ENCODE measurements around the gene CHPF2.

CHPF2 gene

DNA sequence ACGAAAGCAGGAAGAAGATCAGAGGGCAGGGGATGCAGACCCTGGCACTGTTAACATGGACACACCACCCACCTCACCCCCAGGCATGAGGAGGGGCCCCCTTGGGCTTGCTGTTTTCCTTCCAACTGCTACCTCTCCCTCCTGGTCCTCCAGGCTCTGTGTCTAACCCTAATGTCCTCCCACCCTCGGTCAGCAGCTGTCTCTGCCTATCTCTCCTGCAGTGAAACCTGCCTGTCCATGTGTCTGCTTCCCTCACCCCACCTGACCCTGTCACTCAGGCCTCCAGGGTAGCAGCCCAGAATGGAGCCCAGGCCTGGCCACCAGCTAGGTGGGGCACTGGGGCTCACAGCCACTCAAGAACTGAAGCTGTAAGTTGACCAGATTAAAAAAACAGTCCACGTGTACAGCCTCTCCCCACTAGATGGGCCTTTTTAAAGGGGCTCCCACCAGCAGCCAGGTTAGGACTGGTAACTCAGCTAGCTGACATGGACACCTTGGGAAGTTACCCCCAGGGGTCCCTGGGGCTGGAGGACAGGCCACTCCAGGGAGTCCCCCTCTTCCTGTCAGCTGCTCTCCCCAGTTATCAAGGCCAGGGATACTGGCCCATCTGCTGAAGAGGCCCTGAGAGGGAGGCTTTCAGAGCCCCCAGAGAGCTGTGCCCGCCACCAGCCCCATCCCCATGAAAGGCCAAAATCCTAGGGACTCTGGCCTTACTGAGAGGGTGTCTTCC is 14.7 kb downstream of the CHPF2 start:
- FAIRE-seq = no peak

GRCh38 chr7:151247611-151248345 is 15.5 kb downstream of the CHPF2 start:
- FAIRE-seq = no peak

DNA sequence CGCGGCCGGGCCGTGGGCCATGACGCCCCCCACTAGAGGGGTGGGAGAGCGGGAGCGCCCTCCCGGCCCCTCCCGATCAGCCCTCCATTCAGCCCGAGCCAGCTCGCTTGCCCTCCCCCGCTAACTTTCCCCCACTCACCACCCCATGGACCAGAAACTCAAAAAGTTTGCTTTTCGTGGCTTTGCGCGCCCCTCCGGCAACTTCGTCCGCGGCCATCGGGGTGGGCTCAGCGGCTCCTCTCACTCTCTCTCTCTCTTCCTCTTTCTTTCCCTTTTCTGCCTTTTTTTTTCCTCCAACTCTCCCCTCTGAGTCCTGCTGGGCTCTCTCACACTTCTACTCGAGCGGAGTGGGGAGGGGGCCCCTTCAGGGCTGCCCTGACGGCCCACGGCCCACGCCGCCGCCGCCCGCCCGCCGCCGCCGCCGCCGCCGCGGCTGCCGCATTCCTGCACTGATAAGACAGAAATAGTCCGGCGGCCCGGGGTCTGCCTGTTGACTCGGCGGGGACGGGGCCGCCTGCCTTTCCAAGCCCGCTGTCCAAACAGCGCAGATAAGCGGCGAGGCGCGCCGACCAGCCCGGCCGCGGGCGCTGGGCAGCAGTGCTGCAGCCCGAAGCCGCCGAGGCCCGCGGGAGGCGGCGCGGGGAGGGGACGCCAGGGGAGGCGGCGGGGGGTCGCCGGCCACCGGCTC is 16.2 kb downstream of the CHPF2 start, which contains the start of gene SMARCD3:
TSS of gene SMARCD3 (minus strand) at position 349 of the 688 bp plus-strand sequence. CDS start at position 217, 132 bp downstream.
- FAIRE-seq = no peak

DNA sequence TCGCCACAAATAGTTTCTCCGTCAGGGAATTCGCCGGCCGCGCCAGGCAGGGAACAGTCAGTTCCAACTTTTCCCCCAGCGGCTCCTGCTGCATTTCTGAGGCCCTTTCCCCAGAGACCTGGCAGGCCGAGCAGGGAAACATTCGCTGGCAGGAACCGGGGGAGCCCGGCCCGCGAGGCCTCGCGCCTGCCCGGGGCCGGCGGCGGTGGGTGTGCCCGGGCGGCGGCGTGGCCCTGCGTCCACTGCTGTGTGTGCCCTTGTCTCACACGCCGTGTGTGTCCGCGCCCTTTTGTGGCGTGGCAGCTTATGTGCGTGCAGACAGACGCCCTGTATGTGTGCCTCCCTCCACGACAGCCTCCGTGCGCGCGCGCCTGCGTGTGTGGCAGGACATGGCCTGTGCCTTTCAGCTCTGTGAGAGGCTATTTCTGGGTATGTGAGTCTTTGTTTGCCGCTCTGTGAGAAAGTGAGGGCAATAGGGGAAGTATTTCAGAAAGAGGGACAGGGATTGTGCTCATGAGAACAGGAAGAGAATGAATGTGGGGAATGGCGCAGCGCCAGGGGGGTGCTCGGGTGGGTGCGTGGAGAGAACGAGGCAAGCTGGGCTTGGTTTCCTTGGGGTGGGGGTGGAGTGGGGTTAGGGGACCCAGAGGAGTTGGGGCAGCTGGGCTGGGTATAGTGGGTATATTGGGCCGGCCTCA is 16.9 kb downstream of the CHPF2 start:
- FAIRE-seq = no peak

- FAIRE-seq = no peak
Observed at GRCh38 chr7:151249732-151250072, 17.4 kb downstream of the CHPF2 start.

DNA sequence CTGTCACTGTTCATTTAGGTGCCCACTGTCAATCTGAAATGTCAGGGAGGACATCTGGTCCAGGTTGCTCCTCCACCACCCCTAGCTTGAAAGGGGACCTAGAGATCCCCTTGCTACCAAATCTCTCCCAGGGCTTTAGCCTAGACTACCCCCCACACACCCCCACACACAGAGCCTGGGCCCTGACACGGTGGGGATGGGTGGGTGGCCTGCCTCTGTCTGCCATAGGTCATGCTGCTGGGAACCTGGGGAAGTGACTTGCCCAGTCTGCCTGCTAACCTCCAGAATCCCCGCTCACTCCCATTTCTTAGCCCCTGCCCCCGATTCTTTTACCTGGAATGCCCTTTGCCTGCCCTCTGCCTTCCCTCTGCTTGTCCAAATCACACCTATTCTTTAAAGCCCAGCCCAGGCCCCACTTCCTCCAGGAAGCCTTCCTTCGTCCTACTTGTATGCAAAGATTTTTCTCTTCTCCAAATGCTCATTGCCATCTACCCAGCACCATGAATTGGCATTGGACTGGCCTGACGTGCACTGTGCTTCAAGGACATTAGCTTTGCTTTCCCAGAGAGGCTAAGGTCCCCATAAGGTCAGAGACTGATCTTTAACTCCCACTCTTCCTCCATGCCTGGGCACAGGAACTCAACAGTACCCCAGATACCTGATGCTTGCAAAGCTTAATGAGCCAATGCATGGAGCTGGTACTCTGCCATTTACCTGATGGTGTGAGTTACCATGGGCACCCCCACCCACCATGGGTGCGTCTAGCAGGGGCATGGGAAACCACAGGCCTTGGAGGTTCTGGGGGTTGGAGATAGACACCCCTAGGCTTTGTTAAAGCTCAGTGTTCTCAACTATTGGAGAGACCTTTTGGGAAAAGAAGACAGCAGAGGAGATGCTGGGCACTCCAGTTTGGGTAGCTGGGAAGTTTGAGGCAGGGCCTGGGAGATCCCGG is 18.2 kb downstream of the CHPF2 start:
- no peak for FAIRE-seq

GRCh38 chr7:151251328-151251688 is 19.0 kb downstream of the CHPF2 start:
- FAIRE-seq = no peak

GRCh38 chr7:151251689-151252560 is 19.6 kb downstream of the CHPF2 start:
- FAIRE-seq = no peak

DNA sequence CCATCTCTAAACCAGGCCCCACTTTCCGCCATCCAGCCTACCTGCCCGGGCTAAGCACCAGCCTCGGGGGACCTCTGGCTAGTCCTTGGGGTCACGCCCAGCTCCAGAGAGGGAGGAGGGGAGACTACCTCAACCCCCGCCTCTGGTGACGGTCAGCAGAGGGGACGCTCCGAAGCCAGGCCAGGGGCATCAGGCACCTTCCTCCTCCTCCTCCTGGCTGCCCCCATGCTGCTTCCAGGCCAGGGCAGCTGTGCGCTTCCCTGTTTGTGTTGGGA is 20.2 kb downstream of the CHPF2 start:
- no peak for FAIRE-seq

DNA sequence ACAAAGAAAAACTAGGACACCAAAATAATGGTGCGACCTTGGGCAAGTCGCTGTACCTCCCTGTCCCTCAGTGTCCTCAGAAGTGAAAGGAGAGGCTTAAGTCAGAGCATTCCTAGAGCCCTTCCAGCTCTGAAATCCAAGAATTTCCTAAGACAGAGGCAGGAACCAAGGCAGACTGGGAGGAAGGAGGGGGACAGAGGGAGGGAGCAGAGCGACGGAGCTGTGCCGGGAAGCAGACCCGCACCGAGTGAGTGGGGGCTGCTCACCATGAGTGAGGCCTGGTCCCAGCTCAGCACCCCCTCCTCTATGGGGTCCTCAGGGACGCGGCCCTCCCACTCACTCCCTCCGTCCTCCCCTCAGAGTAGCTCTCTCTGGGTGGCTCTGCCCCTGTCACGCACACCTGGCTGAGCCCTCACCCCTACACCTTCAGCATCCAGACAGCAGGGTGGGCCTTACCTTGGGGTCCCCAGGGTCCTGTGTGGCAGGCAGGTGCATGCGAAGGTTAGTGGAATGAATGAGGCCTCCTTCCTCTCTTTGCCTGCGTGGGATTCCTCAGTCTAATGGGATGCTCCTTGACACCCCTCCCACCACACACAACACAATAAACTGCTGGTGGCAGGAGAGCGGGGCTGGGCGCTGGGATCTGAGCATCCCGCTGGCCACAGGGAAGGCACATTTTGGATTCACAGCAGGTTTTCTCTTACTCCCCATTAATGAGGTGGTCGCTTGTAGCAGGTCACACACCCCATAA is 20.9 kb downstream of the CHPF2 start:
- no peak for FAIRE-seq

DNA sequence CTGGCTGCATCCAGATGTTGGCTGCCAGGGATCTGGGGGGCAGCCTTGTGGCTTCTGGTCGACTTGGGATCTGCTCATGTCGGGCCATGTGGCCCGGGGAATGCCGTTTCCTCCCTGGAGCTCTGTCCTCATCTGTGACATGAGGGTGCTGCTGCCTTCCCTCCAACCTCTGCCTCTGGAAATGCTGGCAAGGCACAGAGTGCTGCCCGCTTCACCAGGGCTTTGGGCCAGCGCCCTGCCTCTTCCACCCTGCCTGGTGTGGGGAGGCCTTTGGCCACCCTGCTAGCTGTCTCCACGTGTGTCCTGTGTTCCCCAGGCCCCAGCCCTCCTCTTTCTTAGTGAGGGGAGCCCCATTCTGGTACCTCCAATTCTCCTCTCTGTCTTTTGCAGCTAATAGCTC is 22.0 kb downstream of the CHPF2 start:
- FAIRE-seq = no peak

- FAIRE-seq = no peak
Observed at GRCh38 chr7:151254851-151255250, 22.6 kb downstream of the CHPF2 start.

DNA sequence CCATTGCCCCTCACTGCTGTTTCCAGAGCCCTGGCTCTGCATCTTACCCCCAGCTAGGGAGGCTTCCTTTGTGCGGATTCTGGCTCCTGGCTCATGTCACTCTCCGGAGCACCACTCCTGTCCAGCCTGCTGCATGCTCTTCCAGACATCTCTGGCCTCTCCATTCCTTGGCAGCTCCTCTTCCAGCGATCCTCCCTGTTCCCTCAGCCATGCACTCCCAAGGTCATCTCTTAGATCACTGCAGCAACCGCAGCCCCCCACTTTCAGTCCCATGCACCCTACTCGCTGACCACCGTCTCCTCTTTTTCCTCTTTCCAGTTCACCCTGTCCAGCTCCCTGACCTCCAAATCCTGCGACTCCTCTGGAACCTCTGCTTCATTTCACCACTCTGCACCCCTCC is 23.1 kb downstream of the CHPF2 start:
- no peak for FAIRE-seq

- FAIRE-seq = no peak
Observed at GRCh38 chr7:151256410-151257045, 24.2 kb downstream of the CHPF2 start.

- FAIRE-seq = no peak
Observed at GRCh38 chr7:151257990-151258389, 25.7 kb downstream of the CHPF2 start.

GRCh38 chr7:151260471-151260870 is 28.2 kb downstream of the CHPF2 start:
- no peak for FAIRE-seq

- FAIRE-seq = no peak
Observed at GRCh38 chr7:151260883-151261282, 28.6 kb downstream of the CHPF2 start.

DNA sequence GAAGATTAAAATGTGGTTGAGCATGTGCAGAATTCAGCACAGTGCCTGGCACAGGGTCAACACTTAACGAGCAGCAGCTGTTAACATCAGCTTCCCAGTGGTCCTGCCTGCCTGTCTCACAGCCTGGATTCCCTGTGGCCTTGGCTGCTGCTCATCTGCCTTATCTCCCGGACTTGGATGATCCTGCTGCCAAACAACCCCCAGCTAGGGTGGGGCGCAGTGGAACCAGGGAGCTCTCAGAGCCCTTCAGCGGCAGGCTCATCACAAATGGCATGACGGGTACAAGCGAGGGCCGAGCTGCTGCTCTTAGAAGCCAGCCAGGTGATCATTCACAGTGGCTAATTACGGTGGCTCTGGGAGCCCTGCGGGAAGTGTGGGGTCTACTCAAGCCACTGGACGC is 29.2 kb downstream of the CHPF2 start:
- FAIRE-seq = no peak

DNA sequence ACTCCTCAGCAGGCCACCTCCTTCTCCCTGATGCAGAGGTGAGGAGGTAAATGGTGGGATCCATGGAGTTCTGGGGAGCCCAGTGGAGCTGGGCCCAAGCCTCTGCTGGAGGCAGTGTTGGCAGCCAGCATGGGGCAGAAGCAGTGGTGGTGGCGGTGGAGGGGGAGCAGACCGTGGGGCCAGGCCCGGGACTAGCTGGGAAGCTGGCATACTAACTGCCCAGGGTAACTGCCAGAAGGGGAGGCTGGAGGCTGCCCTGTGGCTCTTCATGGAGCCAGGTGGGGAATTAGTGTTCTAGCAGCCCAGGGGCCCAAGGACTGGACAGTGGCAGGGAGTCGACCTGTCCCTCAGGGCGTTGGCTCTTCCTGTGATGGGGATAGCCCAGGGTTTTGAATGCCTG is 32.3 kb downstream of the CHPF2 start:
- FAIRE-seq = no peak

GRCh38 chr7:151265351-151265931 is 33.2 kb downstream of the CHPF2 start:
- no peak for FAIRE-seq
